HEK293 (cell line): ENCODE results near the gene WTAP.

Experiments used
- KLF16 ChIP-seq: fragments of 450-650 bp; formaldehyde crosslinking; IDR thresholded peaks from 2 replicates; pipeline ENCODE4 v1.5.1; 2017; ENCODE audit warnings: missing biosample characterization, missing genetic modification characterization
- ZBTB26 ChIP-seq: fragments of 450-650 bp; formaldehyde crosslinking; optimal IDR thresholded peaks from 2 replicates; pipeline ENCODE3; 2016; ENCODE audit warnings: missing biosample characterization, mild to moderate bottlenecking, missing genetic modification characterization
- ZNF133 ChIP-seq: fragments of 450-650 bp; formaldehyde crosslinking; IDR thresholded peaks from 2 replicates; pipeline ENCODE4 v1.5.1; 2016; ENCODE audit warnings: missing biosample characterization, missing genetic modification characterization
- ZNF140 ChIP-seq: fragments of 450-650 bp; formaldehyde crosslinking; IDR thresholded peaks from 2 replicates; pipeline ENCODE4 v1.5.1; 2016; ENCODE audit warnings: missing biosample characterization, missing genetic modification characterization
- ZNF214 ChIP-seq: fragments of 450-650 bp; formaldehyde crosslinking; IDR thresholded peaks from 2 replicates; pipeline ENCODE4 v1.5.1; 2017; ENCODE audit warnings: missing biosample characterization, mild to moderate bottlenecking, missing genetic modification characterization, borderline replicate concordance
- ZNF548 ChIP-seq: fragments of 450-650 bp; formaldehyde crosslinking; IDR thresholded peaks from 2 replicates; pipeline ENCODE4 v1.5.1; 2016; ENCODE audit warnings: missing biosample characterization, missing genetic modification characterization
- ZNF792 ChIP-seq: fragments of 450-650 bp; formaldehyde crosslinking; IDR thresholded peaks from 2 replicates; pipeline ENCODE4 v1.5.1; 2016; ENCODE audit warnings: missing biosample characterization, missing genetic modification characterization
- TF ChIP-seq, protein P1 (sequence below): fragments of 450-650 bp; formaldehyde crosslinking; IDR thresholded peaks from 2 replicates; pipeline ENCODE4 v1.5.1; 2016; ENCODE audit warnings: missing biosample characterization, missing genetic modification characterization
- TF ChIP-seq, protein P2 (sequence below): fragments of 450-650 bp; formaldehyde crosslinking; IDR thresholded peaks from 2 replicates; pipeline ENCODE4 v1.5.1; 2016; ENCODE audit warnings: missing biosample characterization, missing genetic modification characterization

DNA sequence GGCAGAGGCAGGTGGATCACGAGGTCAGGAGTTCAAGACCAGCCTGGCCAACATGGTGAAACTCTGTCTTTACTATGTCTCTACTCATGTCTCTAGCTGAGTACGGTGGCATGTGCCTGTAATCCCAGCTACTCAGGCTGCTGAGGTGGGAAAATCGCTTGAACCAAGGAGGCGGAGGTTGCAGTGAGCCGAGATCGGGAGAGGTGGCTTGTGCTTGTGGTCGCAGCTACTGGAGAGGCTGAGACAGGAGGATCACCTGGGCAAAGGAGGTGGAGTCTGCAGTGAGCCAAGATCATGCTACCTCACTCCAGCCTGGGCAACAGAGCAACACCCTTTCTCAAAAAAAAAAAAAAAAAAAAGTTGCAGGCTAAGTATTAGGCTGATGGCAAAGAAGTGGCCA lies 8.0 kb upstream of the WTAP start:
- TF ChIP-seq ZNF792 (tag by site-specific recombination) (no peak), ZBTB26 (tag by site-specific recombination) (no peak), ZNF548 (tag by site-specific recombination) (no peak), ZNF140 (tag by site-specific recombination) (no peak), ZNF214 (tag by site-specific recombination) (no peak), ZNF133 (tag by site-specific recombination) (no peak), KLF16 (tag by site-specific recombination) (no peak)
- TF ChIP-seq, protein P1, sequence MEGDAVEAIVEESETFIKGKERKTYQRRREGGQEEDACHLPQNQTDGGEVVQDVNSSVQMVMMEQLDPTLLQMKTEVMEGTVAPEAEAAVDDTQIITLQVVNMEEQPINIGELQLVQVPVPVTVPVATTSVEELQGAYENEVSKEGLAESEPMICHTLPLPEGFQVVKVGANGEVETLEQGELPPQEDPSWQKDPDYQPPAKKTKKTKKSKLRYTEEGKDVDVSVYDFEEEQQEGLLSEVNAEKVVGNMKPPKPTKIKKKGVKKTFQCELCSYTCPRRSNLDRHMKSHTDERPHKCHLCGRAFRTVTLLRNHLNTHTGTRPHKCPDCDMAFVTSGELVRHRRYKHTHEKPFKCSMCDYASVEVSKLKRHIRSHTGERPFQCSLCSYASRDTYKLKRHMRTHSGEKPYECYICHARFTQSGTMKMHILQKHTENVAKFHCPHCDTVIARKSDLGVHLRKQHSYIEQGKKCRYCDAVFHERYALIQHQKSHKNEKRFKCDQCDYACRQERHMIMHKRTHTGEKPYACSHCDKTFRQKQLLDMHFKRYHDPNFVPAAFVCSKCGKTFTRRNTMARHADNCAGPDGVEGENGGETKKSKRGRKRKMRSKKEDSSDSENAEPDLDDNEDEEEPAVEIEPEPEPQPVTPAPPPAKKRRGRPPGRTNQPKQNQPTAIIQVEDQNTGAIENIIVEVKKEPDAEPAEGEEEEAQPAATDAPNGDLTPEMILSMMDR (tag by site-specific recombination): no peak
- TF ChIP-seq, protein P2, sequence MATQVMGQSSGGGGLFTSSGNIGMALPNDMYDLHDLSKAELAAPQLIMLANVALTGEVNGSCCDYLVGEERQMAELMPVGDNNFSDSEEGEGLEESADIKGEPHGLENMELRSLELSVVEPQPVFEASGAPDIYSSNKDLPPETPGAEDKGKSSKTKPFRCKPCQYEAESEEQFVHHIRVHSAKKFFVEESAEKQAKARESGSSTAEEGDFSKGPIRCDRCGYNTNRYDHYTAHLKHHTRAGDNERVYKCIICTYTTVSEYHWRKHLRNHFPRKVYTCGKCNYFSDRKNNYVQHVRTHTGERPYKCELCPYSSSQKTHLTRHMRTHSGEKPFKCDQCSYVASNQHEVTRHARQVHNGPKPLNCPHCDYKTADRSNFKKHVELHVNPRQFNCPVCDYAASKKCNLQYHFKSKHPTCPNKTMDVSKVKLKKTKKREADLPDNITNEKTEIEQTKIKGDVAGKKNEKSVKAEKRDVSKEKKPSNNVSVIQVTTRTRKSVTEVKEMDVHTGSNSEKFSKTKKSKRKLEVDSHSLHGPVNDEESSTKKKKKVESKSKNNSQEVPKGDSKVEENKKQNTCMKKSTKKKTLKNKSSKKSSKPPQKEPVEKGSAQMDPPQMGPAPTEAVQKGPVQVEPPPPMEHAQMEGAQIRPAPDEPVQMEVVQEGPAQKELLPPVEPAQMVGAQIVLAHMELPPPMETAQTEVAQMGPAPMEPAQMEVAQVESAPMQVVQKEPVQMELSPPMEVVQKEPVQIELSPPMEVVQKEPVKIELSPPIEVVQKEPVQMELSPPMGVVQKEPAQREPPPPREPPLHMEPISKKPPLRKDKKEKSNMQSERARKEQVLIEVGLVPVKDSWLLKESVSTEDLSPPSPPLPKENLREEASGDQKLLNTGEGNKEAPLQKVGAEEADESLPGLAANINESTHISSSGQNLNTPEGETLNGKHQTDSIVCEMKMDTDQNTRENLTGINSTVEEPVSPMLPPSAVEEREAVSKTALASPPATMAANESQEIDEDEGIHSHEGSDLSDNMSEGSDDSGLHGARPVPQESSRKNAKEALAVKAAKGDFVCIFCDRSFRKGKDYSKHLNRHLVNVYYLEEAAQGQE: no peak
